Hepatic stellate cell (primary cell): ENCODE data around the gene SERTM1.
A peak's percentile ranks its signal among the peaks of the same experiment; 100 is the strongest.

Source experiments
- DNase-seq: peaks from one replicate; pipeline ENCODE4 v3.0.0; 2011; ENCODE audit warnings: low spot score

The SERTM1 gene

GRCh38 chr13:36673838-36674326, at the start of gene SERTM1:
SERTM1 (plus strand) TSS chr13:36674020; CDS start chr13:36695079, 21,059 bp downstream.
- no peak for DNase-seq

GRCh38 chr13:36628377-36629056, 45.3 kb upstream of the SERTM1 start:
- no peak for DNase-seq

DNA sequence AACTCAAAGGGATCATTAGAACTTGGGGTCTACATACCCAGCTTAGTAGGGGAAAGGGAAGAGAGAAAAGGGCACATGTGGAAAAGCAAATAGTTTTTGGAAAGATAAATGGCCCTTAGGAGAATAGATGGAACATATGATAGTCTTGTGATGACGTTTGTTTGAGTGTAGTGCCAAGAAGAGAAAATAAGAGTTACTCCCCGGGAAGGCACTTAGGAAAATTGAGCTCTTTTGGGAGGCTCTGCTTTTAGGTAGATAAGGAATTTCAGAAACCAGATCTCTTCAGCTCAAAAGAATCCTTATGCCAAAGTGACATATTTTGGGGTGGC, 44.8 kb upstream of the SERTM1 start:
- no peak for DNase-seq

DNA sequence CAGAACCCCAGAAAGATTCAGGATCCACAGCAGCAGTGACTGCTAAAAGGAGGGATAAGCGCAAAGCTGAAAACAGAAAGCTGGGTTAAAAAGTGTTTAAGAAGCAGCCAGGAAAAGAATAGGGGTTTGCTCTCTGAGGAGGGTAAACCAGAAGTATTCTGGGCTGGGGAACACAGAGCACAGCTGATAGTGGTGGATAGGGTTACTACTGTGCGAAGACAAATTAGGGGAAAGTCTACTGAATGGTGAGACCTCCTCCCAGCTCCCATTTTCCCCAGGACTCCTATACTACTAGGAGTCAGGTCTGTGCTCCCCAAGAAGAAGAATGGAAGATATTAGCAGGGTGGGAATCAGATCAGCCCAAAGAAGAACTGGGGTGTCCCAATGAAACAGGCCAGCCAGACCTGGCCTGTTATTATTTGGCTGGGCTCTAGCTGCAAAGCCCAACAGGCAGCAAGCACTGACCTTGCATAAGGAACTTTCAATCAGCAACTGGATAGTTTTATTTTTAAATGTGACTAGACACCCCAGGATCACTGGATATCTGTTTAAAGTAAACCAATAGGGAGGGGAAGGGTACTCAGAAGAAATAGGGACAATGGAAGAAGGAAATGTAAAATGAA, 43.5 kb upstream of the SERTM1 start:
- DNase-seq, result no peak

GRCh38 chr13:36639610-36640009, 34.2 kb upstream of the SERTM1 start:
- no peak for DNase-seq

DNA sequence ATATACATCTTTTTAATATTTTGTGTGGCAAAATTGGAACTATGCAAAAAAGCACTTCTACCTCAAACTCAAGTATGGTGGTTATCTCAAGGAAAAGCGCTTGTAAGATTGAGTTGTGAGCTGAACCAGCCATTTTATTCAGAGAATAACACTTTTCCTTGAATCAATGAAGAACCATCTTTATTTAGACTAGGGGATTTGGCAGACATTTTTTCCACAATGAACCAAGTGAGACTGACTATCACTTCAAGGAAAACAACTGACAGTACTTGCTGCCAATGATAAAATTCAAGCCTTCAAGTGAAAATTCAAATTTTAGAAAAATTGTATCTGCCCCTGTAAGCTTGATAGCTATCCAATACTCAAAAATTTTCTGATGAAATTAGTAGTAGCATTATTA, 23.2 kb upstream of the SERTM1 start:
- DNase-seq, result no peak

- DNase-seq, result no peak
Observed at GRCh38 chr13:36665630-36666029, 8.2 kb upstream of the SERTM1 start.

GRCh38 chr13:36666477-36667229, 7.2 kb upstream of the SERTM1 start:
- DNase-seq, result no peak

DNA sequence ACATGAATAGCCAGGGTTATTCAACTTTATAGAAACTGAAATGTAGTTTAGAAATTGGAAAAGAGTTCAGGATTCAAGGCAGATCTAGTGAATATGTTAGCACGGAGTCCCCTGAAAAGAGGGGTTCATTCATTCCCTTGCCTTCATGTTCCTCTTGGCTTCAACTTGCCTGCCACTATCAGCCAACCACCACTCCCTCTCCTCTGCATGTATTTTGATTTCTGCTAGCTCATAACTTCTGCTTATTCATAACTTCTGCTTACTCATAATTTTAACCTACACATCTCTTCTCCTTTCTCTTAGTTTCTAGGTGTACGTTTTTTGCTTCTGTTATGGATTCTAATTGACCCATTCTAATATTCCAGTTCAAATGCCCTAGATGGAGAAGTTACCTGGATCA, 5.5 kb upstream of the SERTM1 start:
- no peak for DNase-seq

- DNase-seq, result no peak
Observed at GRCh38 chr13:36673352-36673751, 468 bp upstream of the SERTM1 start.

DNA sequence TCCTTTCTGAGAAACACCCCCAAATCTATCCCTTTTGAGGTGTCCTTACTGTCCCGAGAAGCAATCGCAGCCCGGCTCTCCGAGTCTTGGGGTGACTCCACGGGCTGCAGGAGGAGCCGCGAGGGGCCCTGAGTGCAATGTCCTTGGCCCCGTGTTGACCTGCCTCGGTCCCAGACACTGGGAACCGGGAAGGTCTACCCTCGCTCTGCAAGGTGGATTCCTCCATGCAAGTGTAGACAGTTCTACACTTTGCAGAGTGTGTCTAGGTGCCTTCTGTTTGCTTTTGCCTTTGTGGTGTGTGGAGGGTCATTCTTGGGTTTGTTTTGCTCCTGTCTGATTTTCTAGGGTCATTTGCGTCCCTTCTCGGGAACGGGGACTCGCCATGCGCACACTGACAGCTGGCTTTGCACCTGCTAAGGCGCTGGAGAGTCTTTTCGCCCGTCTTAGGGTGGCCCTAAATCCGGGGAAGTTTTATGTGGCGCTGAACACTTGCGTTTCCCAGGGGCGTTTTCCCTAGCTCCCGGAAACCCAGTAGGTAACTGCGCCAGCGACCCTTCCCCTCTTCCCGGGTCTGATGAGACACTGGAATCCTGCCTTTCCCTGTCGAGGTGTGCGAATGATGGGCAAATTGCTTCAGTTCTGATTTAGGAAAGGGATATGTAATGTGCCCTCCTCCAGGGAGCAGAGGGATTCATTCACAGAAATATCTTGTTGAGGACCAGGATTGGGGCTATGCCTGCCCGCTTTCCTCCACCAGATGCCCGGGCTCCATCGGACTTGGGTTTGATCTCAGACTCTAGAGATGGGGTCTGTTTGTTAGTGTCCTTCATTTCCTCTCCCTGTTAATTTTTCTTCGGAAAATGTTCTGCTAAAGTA, 755 bp downstream of the SERTM1 start:
- DNase-seq, result no peak

DNA sequence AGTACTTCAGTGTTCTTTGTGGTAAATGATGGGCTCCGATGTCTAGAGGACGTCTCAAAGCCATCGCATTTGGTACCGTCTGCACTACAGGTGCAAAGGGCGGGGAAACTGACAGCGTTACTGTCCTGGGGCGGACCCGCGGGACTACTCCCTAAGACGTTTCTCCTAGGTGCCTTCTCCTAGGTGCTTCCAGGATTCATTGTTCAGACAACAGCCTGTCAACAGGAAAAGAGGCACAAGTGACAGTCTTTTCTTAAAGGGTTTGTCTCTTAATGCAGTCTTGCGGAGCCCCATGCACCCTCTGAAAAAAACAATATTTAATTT, 1.4 kb downstream of the SERTM1 start:
- no peak for DNase-seq

DNA sequence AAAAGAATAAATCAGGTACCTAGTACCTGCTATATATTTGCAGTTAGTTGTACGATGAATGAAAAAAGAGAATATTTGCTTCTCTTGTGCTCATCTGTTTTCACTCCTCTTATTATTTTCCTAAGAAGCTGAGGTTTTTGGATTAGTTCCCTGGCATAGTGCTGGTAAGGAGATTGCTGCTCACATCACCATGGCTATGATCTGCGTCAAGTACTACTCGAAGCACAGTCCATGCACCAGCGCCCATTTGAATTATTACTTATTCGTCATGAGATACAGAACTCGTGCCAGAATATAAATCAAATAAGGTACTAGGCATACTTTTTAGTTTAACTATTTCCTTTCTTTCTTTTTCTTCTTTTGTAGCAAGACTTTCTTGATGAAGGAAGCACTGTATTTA, 7.1 kb downstream of the SERTM1 start:
- DNase-seq, result no peak

GRCh38 chr13:36681894-36682624, 8.2 kb downstream of the SERTM1 start:
- DNase-seq, result no peak

- no peak for DNase-seq
Observed at GRCh38 chr13:36683701-36684100, 9.9 kb downstream of the SERTM1 start.

DNA sequence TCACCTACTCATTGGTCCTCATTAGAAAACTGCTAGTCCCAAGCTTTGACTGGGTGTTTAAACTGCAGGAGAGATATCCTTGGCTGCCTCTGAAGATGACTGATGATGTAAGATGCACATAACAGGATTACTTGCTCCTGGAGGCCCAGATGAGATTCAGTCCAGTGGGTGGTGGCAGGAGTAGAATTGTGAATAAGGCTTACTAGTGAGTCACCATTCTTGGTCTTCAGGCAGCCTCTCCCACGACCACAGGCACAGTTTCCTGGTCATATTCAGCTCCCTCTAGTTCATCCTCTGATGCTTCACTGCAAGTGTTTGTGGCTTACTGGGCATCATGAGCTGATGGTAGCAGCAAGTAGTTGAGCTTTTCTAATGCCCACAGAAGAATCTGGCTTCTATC, 12.1 kb downstream of the SERTM1 start:
- DNase-seq, result no peak

DNA sequence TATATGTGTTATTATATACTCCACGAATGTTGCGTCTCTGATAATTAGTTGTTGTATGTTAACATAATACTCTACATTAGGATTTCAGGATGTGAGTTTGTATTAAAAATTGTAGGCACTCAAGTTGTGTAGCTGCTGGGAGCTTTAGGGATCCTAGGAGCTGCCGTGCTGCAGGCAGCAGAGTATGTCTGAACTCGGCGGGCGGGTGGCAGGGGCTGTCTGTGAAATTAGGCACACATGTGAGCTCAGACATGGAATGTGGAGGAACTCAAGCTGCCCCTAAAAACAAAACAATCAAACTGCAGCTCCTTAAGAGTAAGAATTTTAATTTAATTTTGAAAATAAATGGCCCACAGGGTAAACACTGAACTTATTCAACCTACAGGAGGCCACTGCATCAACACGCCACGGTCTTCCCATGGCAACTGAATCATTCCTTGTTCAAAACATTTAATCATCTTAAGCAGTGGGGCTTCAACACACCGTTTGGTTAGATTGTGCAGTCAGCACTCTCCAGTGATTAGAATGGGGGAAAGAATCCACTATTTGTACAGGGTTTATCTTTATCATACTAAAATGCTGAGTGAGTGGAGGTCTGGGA, 22.7 kb downstream of the SERTM1 start:
- no peak for DNase-seq

GRCh38 chr13:36700170-36700569, 26.4 kb downstream of the SERTM1 start:
- DNase-seq, result no peak

DNA sequence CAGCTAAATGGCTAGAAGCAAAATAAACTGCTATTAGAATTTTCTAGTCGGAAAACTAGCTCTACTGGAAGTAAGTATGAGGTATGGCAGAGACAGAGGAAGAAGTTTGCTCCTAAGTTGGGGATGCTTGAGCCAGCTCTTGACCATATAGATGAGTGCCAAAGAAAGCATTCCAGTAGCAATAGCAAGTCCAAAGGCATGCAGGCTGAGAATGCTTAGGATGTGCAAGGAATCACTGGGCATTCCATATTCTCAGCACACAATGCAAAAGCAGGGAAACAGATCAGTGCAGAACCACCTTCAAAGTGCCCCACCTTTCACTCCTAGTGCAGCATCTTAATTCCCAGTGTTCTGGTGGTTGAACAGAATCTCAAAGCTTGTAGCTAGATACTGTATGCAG, 32.9 kb downstream of the SERTM1 start:
- peak; percentile 22 for DNase-seq

GRCh38 chr13:36709136-36709890, 35.5 kb downstream of the SERTM1 start:
- DNase-seq, result no peak

DNA sequence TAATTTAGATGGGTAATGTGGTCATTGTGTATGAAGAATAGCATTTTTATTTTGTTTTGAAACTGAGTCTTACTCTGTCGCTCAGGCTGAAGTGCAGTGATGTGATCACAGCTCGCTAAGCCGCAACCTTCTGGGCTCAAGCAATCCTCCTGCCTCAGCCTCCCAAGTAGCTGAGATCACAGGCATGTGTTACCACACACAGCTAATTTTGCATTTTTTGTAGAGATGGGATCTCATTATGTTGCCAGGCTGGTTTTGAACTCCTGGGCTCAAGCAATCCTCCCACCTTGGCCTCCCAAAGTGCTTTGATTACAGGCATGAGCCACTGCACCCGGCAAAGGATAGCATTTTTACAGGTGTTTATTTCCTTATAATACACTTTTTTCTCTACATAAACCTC, 36.6 kb downstream of the SERTM1 start:
- DNase-seq, result no peak
